Activated naive CD8-positive, alpha-beta T cell treated with anti-CD3 and anti-CD28 coated beads for 36 hours (primary cell): Measurements from ENCODE around the gene GJD3. TPM values are rescaled to one million over a fixed set of nuclear protein-coding genes. Genes with fewer than 3 reads are reported as not detected.
"Not testable (repeated sequence)": the region's sequence is repeated elsewhere in the genome, so short reads cannot be mapped to it uniquely, and the experiment has no call there.

ENCODE experiments used
- DNase-seq: peaks from one replicate; pipeline ENCODE4 v3.0.0; 2021
- H3K27ac Mint-ChIP-seq: one replicate; pipeline ENCODE4 v1.8.0; 2022; ENCODE audit warnings: mild to moderate bottlenecking, moderate library complexity, mixed read lengths
- H3K27me3 Mint-ChIP-seq: one replicate; pipeline ENCODE4 v1.8.0; 2022; ENCODE audit warnings: mild to moderate bottlenecking, mixed read lengths
- H3K36me3 Mint-ChIP-seq: one replicate; pipeline ENCODE4 v1.8.0; 2021; ENCODE audit warnings: mild to moderate bottlenecking, mixed read lengths
- H3K4me1 Mint-ChIP-seq: one replicate; pipeline ENCODE4 v1.8.0; 2021; ENCODE audit warnings: mixed read lengths
- H3K4me3 Mint-ChIP-seq: one replicate; pipeline ENCODE4 v1.8.0; 2022; ENCODE audit warnings: mild to moderate bottlenecking, moderate library complexity, mixed read lengths
- H3K9me3 Mint-ChIP-seq: one replicate; pipeline ENCODE4 v1.8.0; 2022; ENCODE audit warnings: mixed read lengths
- total RNA-seq, 2 experiments: library from RNA; stranded (reverse); gene quantifications; one replicate each; pipeline ENCODE4 v1.2.3, GENCODE V29; 2021

The GJD3 gene
- total RNA-seq, 2 experiments from 2014 or later, result not detected

DNA sequence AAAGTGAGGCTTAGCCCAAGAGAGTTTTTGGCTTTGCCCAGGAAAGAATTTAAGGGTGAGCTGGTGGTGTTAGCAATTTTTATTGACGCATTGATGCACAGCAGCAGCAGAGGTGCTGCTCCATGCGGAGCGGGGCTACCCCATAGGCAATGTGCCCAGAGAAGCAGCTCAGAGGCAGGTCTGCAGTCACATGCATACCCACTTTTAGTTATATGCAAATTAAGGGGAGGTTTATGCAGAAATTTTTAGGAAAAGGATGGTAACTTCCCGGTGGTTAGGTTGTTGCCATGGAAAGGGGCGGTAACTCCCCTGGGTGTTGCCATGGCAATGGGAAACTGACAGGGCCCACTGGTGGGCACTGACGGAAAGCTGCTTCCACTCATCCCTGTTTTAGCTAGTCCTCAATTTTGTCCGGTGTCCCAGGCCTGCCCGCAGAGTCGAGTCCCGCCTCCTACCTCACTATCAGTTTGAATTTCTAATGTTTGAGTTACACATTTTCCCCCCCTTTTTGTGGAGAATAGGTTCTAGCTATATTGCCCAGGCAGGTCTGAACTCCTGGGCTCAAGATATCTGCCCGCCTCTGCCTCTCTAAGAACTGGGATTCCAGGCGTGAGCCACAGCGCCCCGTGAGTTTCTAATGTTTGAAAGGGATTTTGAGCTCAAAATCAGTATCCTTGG, 10.4 kb upstream of the GJD3 start:
- H3K4me1 Mint-ChIP-seq, result peaks cover 25% of the 10 kb centered on the region
- no peaks in the 10 kb centered on the region for H3K36me3 Mint-ChIP-seq
- no peak for DNase-seq
- no peak overlapping the region for H3K4me3 Mint-ChIP-seq
- H3K27ac Mint-ChIP-seq, result no peak overlapping the region
- peaks cover 4% of the 10 kb centered on the region for H3K9me3 Mint-ChIP-seq
- peaks cover 6% of the 10 kb centered on the region for H3K27me3 Mint-ChIP-seq

DNA sequence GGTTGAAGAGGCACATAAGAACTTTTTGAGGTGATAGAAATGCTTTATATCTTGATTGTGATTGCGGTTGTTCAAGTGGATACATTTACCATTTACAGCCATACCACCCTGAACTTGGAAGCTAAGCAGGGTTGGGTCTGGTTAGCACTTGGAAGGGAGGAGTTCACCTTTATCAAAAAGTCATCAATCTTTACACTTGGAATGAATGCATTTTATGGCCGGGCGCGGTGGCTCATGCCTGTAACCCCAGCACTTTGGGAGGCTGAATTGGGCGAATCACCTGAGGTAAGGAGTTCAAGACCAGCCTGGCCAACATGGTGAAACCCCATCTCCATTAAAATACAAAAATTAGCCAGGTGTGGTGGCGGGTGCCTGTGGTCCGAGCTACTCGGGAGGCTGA, 9.5 kb upstream of the GJD3 start:
- DNase-seq, result no peak
- Mint-ChIP-seq H3K27me3 (peaks cover 6% of the 10 kb centered on the region), H3K4me3 (no peak overlapping the region), H3K27ac (no peak overlapping the region), H3K9me3 (peaks cover 4% of the 10 kb centered on the region), H3K4me1 (peaks cover 25% of the 10 kb centered on the region), H3K36me3 (no peaks in the 10 kb centered on the region)

DNA sequence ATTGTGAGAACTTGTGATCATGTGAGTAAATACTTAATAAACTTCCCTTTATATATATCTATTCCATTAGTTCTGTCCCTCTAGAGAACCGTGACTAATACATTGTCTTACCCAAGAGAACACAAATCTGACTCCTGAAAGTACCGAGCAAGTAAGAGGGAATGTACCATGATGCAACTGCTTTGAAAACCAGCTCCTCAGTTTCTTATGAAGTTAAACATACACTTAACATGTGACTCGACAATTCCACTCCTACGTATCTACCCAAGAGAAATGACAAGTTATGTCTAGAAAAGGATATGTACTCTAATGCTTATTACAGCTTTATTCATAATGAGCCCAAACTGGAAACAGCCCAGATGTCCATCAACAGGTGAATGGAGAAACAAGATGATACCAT, 8.8 kb upstream of the GJD3 start:
- H3K27ac Mint-ChIP-seq, result no peak overlapping the region
- peaks cover 25% of the 10 kb centered on the region for H3K4me1 Mint-ChIP-seq
- H3K36me3 Mint-ChIP-seq, result no peaks in the 10 kb centered on the region
- H3K9me3 Mint-ChIP-seq, result peaks cover 4% of the 10 kb centered on the region
- H3K27me3 Mint-ChIP-seq, result peaks cover 6% of the 10 kb centered on the region
- H3K4me3 Mint-ChIP-seq, result no peak overlapping the region
- DNase-seq, result no peak

GRCh38 chr17:40372644-40373043, 8.1 kb upstream of the GJD3 start:
- not testable (repeated sequence) for DNase-seq, H3K27me3 Mint-ChIP-seq, H3K9me3 Mint-ChIP-seq, H3K27ac Mint-ChIP-seq, H3K36me3 Mint-ChIP-seq, H3K4me3 Mint-ChIP-seq
- peaks cover 25% of the 10 kb centered on the region for H3K4me1 Mint-ChIP-seq

DNA sequence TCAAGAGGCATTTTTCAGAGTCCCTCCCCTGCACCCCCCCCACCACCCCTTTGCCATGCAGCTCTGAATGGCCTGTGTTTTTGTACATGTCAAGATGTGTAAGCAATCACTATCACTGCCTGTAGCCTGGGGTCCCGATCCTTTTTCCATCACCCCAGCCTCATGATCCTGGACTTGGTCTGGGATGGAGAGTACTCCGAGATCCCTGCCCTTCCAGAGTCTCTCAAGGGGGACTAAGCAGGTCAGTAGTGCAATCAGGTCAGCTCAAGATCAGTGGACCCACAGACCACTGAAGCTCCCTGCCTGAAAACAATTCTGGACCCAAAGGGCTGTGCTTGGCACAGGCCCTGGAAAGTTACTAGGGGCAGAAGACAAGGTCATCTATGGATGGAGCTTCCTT, 7.5 kb upstream of the GJD3 start:
- Mint-ChIP-seq H3K36me3 (no peaks in the 10 kb centered on the region), H3K4me1 (peaks cover 23% of the 10 kb centered on the region), H3K9me3 (peaks cover 4% of the 10 kb centered on the region), H3K27ac (no peak overlapping the region), H3K4me3 (no peak overlapping the region), H3K27me3 (peaks cover 4% of the 10 kb centered on the region)
- no peak for DNase-seq

DNA sequence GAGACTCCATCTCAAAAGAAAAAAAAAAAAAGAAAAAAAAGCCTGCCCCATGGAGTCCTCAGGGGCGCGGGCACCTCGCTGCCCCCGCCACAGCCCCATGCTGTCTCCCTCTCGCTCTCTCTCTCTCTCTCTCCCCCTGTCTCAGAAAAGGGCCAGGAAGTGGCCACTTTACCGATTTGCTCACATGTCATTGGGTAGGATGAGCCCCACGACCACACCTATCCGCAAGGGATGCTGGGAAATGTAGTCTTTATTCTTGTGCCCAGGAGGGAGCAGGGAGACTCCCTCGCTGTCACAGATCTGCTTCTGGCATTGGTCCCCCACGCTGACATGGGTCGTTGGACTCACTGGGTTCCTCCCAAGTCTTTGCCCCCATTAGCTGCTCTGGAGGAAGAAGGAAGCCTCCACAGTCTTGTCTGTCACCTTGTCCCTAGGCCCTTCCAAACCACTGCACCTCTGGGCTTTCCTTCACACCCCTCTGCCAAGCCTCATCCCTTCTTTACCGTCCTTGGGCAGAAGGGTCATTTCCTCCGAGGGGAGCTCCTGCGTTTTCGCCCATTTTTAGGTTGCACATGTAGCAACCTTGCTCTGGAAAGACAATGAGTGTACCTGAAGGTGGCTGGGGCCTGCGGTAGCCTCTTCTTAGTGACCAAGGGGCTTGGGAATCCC, 6.9 kb upstream of the GJD3 start:
- Mint-ChIP-seq H3K27ac (no peak overlapping the region), H3K4me1 (peaks cover 17% of the 10 kb centered on the region), H3K4me3 (no peak overlapping the region), H3K9me3 (peaks cover 3% of the 10 kb centered on the region), H3K36me3 (no peaks in the 10 kb centered on the region), H3K27me3 (no peaks in the 10 kb centered on the region)
- no peak for DNase-seq

DNA sequence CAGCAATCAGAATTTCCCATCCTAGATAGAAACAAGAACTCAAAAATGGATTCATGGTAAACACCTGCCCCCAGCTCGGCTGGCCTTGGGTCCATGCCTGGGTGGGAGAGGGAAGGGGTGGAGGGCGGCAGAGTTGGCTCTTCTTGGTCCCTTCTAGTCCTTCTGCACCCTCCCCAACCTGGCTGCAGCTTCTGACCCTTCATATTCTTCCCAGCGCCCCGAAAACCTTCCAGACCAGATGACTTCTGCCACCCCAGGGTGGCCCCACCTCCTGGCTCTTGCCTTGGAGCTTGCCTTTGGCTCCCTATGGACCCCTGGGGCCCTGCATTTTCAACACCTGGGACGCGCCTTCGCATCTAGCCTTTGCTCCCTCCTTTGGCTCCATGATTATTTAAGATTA, 5.4 kb upstream of the GJD3 start:
- DNase-seq, result no peak
- Mint-ChIP-seq H3K27me3 (no peaks in the 10 kb centered on the region), H3K36me3 (no peaks in the 10 kb centered on the region), H3K9me3 (peaks cover 2% of the 10 kb centered on the region), H3K4me1 (peaks cover 16% of the 10 kb centered on the region), H3K27ac (no peak overlapping the region), H3K4me3 (no peak overlapping the region)

DNA sequence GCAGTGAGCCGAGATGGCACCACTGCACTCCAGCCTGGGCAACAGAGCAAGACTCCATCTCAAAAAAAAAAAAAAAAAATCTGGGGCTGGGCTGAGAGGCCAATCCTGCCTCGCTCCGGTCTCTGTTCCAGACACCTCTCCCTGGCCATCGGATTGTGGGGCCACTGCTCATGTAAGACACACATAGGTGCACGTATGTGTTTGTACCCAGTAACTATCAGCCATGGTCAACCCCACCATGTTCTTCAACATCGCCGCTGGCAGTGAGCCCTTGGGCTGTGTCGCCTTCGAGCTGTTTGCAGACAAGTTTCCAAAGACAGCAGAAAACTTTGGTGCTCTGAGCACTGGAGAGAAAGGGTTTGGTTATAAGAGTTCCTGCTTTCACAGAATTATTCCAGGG, 3.2 kb upstream of the GJD3 start:
- DNase-seq, H3K9me3 Mint-ChIP-seq, H3K36me3 Mint-ChIP-seq, H3K4me3 Mint-ChIP-seq, H3K27ac Mint-ChIP-seq: not testable (repeated sequence)
- Mint-ChIP-seq H3K27me3 (peaks cover 11% of the 10 kb centered on the region), H3K4me1 (peaks cover 11% of the 10 kb centered on the region)

DNA sequence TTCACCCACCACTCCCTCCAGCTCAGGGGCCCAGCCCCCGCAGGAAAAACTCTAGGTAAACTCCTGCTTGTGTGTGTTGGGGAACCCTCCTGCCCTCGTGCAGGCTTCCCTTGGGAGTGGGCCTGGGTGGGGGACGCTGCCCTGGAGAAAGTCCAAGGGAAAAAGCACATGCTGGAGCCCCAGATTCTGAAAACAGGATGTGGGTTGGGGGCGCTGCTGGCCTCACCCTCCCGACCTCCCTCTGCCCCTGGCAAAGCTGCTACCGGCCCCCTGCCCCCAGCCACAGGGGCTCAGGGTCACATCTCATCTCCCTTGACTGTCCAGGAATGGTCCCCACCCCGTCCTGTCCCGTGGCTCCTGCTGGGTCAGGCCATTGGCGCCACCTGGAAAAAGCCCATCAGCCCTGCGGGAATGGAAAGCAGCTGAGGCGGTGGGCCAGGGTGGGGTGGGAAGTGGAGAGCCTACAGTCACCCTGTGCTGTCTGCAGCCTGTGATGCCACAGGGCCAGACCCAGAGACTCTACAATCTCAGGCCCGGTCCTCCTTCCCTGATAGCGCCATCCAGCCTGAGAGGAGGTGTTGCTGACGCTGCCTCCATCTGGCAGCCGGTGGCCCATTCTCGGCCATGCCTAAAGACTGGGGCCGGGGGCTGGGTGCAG, 2.5 kb upstream of the GJD3 start:
- no peak overlapping the region for H3K4me3 Mint-ChIP-seq
- DNase-seq, result no peak

GRCh38 chr17:40366076-40366860, 1.7 kb upstream of the GJD3 start:
- no peaks in the 10 kb centered on the region for H3K36me3 Mint-ChIP-seq
- peaks cover 8% of the 10 kb centered on the region for H3K4me1 Mint-ChIP-seq
- H3K27me3 Mint-ChIP-seq, result peaks cover 22% of the 10 kb centered on the region
- no peak overlapping the region for H3K4me3 Mint-ChIP-seq
- no peak for DNase-seq
- no peak overlapping the region for H3K27ac Mint-ChIP-seq
- H3K9me3 Mint-ChIP-seq, result peaks cover 1% of the 10 kb centered on the region

More for the DNA sequence above, 2.5 kb upstream of the GJD3 start:
- no peak overlapping the region for H3K27ac Mint-ChIP-seq
- H3K9me3 Mint-ChIP-seq, result peaks cover 2% of the 10 kb centered on the region
- H3K36me3 Mint-ChIP-seq, result no peaks in the 10 kb centered on the region
- peaks cover 17% of the 10 kb centered on the region for H3K27me3 Mint-ChIP-seq
- peaks cover 6% of the 10 kb centered on the region for H3K4me1 Mint-ChIP-seq

- H3K36me3 Mint-ChIP-seq, result no peaks in the 10 kb centered on the region
- H3K27me3 Mint-ChIP-seq, result peaks cover 32% of the 10 kb centered on the region
- no peak overlapping the region for H3K4me3 Mint-ChIP-seq
- no peak for DNase-seq
- H3K27ac Mint-ChIP-seq, result no peak overlapping the region
- peaks cover 6% of the 10 kb centered on the region for H3K4me1 Mint-ChIP-seq
- H3K9me3 Mint-ChIP-seq, result no peaks in the 10 kb centered on the region
These were observed 369 bp upstream of the GJD3 start for GRCh38 chr17:40364906-40365305.

- peak overlapping the region; percentile 73 for H3K4me3 Mint-ChIP-seq
- peak; percentile 49 for DNase-seq
- H3K9me3 Mint-ChIP-seq, result no peaks in the 10 kb centered on the region
- H3K36me3 Mint-ChIP-seq, result no peaks in the 10 kb centered on the region
- peaks cover 33% of the 10 kb centered on the region for H3K27me3 Mint-ChIP-seq
- no peak overlapping the region for H3K27ac Mint-ChIP-seq
- peaks cover 10% of the 10 kb centered on the region for H3K4me1 Mint-ChIP-seq
These were observed 1.3 kb downstream of the GJD3 start for GRCh38 chr17:40363111-40363827.

DNA sequence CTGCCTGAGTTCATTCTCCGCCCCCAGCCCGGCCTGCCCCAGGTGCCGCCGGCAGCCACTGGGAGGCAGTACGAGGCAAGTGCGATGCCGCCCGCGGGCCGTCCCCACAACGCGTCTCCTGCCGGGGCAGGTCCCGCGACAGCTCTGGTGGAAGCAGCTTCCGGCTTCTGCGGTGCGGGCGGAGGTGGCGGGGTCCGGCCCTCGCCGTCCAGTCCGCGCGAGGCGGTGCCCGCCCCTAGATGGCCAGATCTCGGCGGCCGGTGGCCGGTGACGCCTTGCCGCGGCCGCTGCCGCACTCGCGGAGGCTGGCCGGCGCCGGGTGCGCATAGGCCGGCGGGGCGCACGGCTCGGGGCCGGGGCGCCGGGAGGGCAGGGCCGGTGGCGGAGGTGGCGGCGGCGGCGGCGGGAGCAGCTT, 1.8 kb downstream of the GJD3 start:
- peak; percentile 91 for DNase-seq
- Mint-ChIP-seq H3K27me3 (peaks cover 33% of the 10 kb centered on the region), H3K36me3 (no peaks in the 10 kb centered on the region), H3K4me3 (peak overlapping the region; percentile 82), H3K27ac (no peak overlapping the region), H3K9me3 (no peaks in the 10 kb centered on the region), H3K4me1 (peaks cover 11% of the 10 kb centered on the region)

DNA sequence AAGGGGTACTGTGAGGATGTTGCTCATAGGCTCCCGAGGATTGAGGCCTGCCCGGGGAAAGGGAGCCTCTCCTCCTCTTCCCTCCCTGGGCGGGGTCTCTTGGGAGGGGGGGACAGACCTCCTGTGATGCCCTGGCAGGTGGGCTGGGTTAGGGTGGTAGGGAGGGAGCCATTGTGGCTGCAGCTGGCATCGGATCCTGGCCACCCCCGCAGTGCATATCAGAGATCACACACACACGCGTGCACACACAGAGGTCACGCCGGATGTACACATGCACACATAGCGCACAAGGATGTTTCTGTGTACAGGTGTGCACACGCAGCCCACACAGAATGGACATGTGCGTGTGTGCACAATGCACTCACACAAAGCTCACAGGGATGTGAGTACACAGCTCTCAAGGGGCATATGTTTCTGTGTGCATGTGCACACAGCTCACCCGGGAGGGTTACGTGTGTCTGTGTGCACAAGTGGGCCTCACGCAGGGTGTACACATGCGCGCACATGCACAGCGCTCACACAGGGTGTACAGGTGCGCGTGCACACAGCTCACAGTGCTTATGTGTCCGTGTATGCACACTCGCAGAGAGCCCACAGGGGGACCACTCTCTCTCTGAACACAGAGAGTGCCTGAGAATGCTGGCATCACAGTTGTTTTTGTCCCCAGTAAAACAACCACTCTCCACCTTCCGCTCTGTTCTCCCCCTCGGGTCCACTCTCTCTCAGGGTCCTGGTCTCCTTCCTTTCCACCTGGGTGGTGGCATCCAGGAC, 2.4 kb downstream of the GJD3 start:
- no peaks in the 10 kb centered on the region for H3K36me3 Mint-ChIP-seq
- H3K4me3 Mint-ChIP-seq, result peak overlapping the region; percentile 82
- peaks cover 33% of the 10 kb centered on the region for H3K27me3 Mint-ChIP-seq
- DNase-seq, result no peak
- no peaks in the 10 kb centered on the region for H3K9me3 Mint-ChIP-seq
- H3K4me1 Mint-ChIP-seq, result peaks cover 11% of the 10 kb centered on the region
- no peak overlapping the region for H3K27ac Mint-ChIP-seq
